HEK293T (cell line): ENCODE data around the gene UBE2QL1.

Experiments used
- CTCF ChIA-PET: fragments of 350-600 bp; formaldehyde crosslinking; extraction: SDS; loops from one replicate; lab custom pipeline; 2021; ENCODE audit warnings: antibody characterized with exemption, inconsistent platforms; lab: Yijun Ruan, JAX
- POLR2A ChIA-PET: fragments of 350-600 bp; formaldehyde crosslinking; extraction: SDS; loops from one replicate; lab custom pipeline; 2020; ENCODE audit warnings: antibody characterized with exemption, inconsistent platforms; lab: Yijun Ruan, JAX
- DNase-seq: peaks from one replicate; pipeline ENCODE4 v3.0.0; 2012; ENCODE audit warnings: mixed read lengths; ENCODE audit errors: extremely low spot score
- ARNT ChIP-seq: fragments of 450-650 bp; IDR thresholded peaks from 2 replicates; pipeline ENCODE4 v1.6.1; 2017; ENCODE audit warnings: mild to moderate bottlenecking
- BHLHE40 ChIP-seq: fragments of 450-650 bp; IDR thresholded peaks from 2 replicates; pipeline ENCODE4 v1.6.1; 2016; ENCODE audit warnings: mild to moderate bottlenecking, moderate library complexity, borderline replicate concordance
- CTBP1 ChIP-seq: fragments of 450-650 bp; IDR thresholded peaks from 2 replicates; pipeline ENCODE4 v1.6.1; 2016; ENCODE audit warnings: borderline replicate concordance
- ELF4 ChIP-seq: fragments of 450-650 bp; IDR thresholded peaks from 2 replicates; pipeline ENCODE4 v1.6.1; 2017; ENCODE audit warnings: antibody characterized with exemption
- FOXA1 ChIP-seq: fragments of 450-650 bp; IDR thresholded peaks from 2 replicates; pipeline ENCODE4 v1.6.1; 2016; ENCODE audit warnings: mild to moderate bottlenecking
- FOXK2 ChIP-seq: fragments of 450-650 bp; IDR thresholded peaks from 2 replicates; pipeline ENCODE4 v1.6.1; 2016; ENCODE audit warnings: mild to moderate bottlenecking
- FOXM1 ChIP-seq: fragments of 450-650 bp; IDR thresholded peaks from 2 replicates; pipeline ENCODE4 v1.6.1; 2017; ENCODE audit warnings: mild to moderate bottlenecking, borderline replicate concordance
- HDGF ChIP-seq: fragments of 450-650 bp; IDR thresholded peaks from 2 replicates; pipeline ENCODE4 v1.6.1; 2017; ENCODE audit warnings: antibody characterized with exemption, borderline replicate concordance
- L3MBTL2 ChIP-seq: fragments of 450-650 bp; conservative IDR thresholded peaks from 2 replicates; pipeline ENCODE4 v1.6.1; 2016; ENCODE audit warnings: mild to moderate bottlenecking
- LEF1 ChIP-seq: fragments of 450-650 bp; IDR thresholded peaks from 2 replicates; pipeline ENCODE4 v1.6.1; 2017; ENCODE audit warnings: mild to moderate bottlenecking, borderline replicate concordance
- NFRKB ChIP-seq: fragments of 450-650 bp; IDR thresholded peaks from 2 replicates; pipeline ENCODE4 v1.6.1; 2016; ENCODE audit warnings: mild to moderate bottlenecking, moderate library complexity
- PKNOX1 ChIP-seq: fragments of 450-650 bp; IDR thresholded peaks from 2 replicates; pipeline ENCODE4 v1.6.1; 2016
- SP1 ChIP-seq: fragments of 450-650 bp; IDR thresholded peaks from 2 replicates; pipeline ENCODE4 v1.6.1; 2017
- SUZ12 ChIP-seq: fragments of 450-650 bp; IDR thresholded peaks from 2 replicates; pipeline ENCODE4 v1.6.1; 2016; ENCODE audit warnings: mild to moderate bottlenecking
- TARDBP ChIP-seq: fragments of 450-650 bp; IDR thresholded peaks from 2 replicates; pipeline ENCODE4 v1.6.1; 2016
- ZNF384 ChIP-seq: fragments of 450-650 bp; IDR thresholded peaks from 2 replicates; pipeline ENCODE4 v1.6.1; 2016

The UBE2QL1 gene

GRCh38 chr5:6465831-6466790 is 17.5 kb downstream of the UBE2QL1 start:
- ChIA-PET POLR2A (no interaction called here), CTCF (no interaction called here)

GRCh38 chr5:6466975-6467567 is 18.4 kb downstream of the UBE2QL1 start:
- POLR2A ChIA-PET = no interaction called here
- no peak for DNase-seq
- CTCF ChIA-PET = no interaction called here
- no peak for TF ChIP-seq PKNOX1
- no peak for TF ChIP-seq TARDBP
- no peak for TF ChIP-seq ELF4
- TF ChIP-seq ARNT = no peak
- TF ChIP-seq LEF1 = no peak
- TF ChIP-seq CTBP1 = no peak
- TF ChIP-seq FOXM1 = no peak
- no peak for TF ChIP-seq BHLHE40

More at GRCh38 chr5:6465831-6466790, 17.5 kb downstream of the UBE2QL1 start:
- no peak for DNase-seq
- TF ChIP-seq L3MBTL2 = no peak
- TF ChIP-seq CTBP1 = no peak
- no peak for TF ChIP-seq FOXA1
- no peak for TF ChIP-seq NFRKB
- TF ChIP-seq FOXK2 = no peak
- no peak for TF ChIP-seq FOXM1

- DNase-seq = no peak
- CTCF ChIA-PET = no interaction called here
- TF ChIP-seq ZNF384 = no peak
- TF ChIP-seq FOXM1 = no peak
- TF ChIP-seq PKNOX1 = no peak
- no peak for TF ChIP-seq HDGF
- no peak for TF ChIP-seq TARDBP
- POLR2A ChIA-PET = no interaction called here
These were observed 18.9 kb downstream of the UBE2QL1 start for GRCh38 chr5:6467591-6467990.

- ChIA-PET POLR2A (no interaction called here), CTCF (no interaction called here)
- no peak for TF ChIP-seq HDGF
- no peak for TF ChIP-seq NFRKB
- no peak for TF ChIP-seq ARNT
- TF ChIP-seq TARDBP = no peak
- TF ChIP-seq BHLHE40 = no peak
- TF ChIP-seq L3MBTL2 = no peak
- TF ChIP-seq FOXK2 = no peak
- TF ChIP-seq LEF1 = no peak
- no peak for TF ChIP-seq SUZ12
- TF ChIP-seq SP1 = no peak
- TF ChIP-seq FOXA1 = no peak
- no peak for TF ChIP-seq ZNF384
- TF ChIP-seq FOXM1 = no peak
- no peak for DNase-seq
These were observed 19.4 kb downstream of the UBE2QL1 start for GRCh38 chr5:6468104-6468503.

- ChIA-PET POLR2A (no interaction called here), CTCF (no interaction called here)
- TF ChIP-seq FOXA1 (no peak), ELF4 (no peak), SUZ12 (no peak), FOXM1 (no peak), ARNT (no peak), BHLHE40 (no peak), NFRKB (no peak), SP1 (no peak), PKNOX1 (no peak), CTBP1 (no peak), ZNF384 (no peak), HDGF (no peak), FOXK2 (no peak), LEF1 (no peak)
- DNase-seq = no peak
These were observed 20.2 kb downstream of the UBE2QL1 start for GRCh38 chr5:6468870-6469269.

GRCh38 chr5:6469836-6470235 is 21.2 kb downstream of the UBE2QL1 start:
- POLR2A ChIA-PET = no interaction called here
- no peak for DNase-seq
- no peak for TF ChIP-seq FOXA1
- TF ChIP-seq FOXM1 = no peak
- no peak for TF ChIP-seq HDGF
- no peak for TF ChIP-seq SUZ12
- no peak for TF ChIP-seq BHLHE40
- no peak for TF ChIP-seq SP1
- TF ChIP-seq LEF1 = no peak
- no peak for TF ChIP-seq ELF4
- CTCF ChIA-PET = no interaction called here
